Measurements from ENCODE around the gene DFFB. TPM values are rescaled to one million over a fixed set of nuclear protein-coding genes. Genes with fewer than 3 reads are reported as not detected.

Gene DFFB
- total RNA-seq, 4 donors from 2014 or later: 1.6 to 8.2 (median 3.2) TPM

DNA sequence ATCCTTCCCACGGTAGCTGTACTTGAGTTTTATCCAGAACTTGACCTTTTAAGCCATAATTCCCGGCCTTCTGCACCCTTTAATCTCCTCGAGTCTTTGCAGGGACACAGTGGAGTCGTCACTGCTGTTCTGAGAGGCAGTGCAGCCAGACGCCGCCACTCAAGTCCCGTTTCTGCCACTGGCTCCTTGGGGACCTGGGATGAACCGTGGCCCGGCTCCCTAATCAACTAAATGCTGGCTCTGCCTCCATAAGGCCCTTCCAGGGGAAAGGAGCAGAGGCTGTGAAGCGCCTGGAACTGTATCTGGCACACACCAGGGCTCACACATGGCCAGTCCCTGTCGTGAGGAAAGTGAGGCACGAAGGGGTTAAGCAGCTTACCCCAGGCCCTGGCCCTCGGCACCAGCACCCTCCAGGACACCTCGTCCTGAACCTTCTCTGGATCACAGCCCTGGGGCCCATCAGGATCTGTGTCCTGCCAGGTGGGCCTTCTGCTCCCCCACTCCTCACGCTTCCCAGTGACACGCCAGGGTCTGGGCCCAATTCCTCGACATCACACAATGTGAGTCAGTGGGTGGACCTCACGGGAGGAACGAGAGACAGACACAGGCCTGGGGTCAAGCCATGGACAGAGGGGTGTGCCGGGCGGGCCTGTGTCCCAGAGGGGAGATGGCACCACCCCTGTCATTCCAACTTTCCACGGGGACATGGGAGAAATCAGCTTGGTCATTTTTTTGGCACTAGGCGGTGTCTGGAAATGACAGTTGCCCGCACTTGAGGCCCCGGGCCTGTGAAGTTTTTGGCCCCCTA, 66.3 kb downstream of the DFFB start:
- H3K27ac ChIP-seq: no peak overlapping the region
- DNase-seq: no peak
- H3K4me1 ChIP-seq: no peaks in the 10 kb centered on the region
- H3K9me3 ChIP-seq: no peaks in the 10 kb centered on the region
- TF ChIP-seq POLR2A (IDR thresholded peaks at IDR 0.05): no peak
- TF ChIP-seq, protein P1, sequence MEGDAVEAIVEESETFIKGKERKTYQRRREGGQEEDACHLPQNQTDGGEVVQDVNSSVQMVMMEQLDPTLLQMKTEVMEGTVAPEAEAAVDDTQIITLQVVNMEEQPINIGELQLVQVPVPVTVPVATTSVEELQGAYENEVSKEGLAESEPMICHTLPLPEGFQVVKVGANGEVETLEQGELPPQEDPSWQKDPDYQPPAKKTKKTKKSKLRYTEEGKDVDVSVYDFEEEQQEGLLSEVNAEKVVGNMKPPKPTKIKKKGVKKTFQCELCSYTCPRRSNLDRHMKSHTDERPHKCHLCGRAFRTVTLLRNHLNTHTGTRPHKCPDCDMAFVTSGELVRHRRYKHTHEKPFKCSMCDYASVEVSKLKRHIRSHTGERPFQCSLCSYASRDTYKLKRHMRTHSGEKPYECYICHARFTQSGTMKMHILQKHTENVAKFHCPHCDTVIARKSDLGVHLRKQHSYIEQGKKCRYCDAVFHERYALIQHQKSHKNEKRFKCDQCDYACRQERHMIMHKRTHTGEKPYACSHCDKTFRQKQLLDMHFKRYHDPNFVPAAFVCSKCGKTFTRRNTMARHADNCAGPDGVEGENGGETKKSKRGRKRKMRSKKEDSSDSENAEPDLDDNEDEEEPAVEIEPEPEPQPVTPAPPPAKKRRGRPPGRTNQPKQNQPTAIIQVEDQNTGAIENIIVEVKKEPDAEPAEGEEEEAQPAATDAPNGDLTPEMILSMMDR (IDR thresholded peaks at IDR 0.05): no peak
- no peaks in the 10 kb centered on the region for H3K36me3 ChIP-seq
- H3K4me3 ChIP-seq: no peak overlapping the region
- WGBS, 2 donors: 53 to 83% methylated on average over 4 to 12 of the region's 25 CpGs
- intact Hi-C loops (cut with DNase I): no loop called here
- H3K27me3 ChIP-seq: peaks cover 0 to 46% (median 0%) of the 10 kb centered on the region in 4 donors

DNA sequence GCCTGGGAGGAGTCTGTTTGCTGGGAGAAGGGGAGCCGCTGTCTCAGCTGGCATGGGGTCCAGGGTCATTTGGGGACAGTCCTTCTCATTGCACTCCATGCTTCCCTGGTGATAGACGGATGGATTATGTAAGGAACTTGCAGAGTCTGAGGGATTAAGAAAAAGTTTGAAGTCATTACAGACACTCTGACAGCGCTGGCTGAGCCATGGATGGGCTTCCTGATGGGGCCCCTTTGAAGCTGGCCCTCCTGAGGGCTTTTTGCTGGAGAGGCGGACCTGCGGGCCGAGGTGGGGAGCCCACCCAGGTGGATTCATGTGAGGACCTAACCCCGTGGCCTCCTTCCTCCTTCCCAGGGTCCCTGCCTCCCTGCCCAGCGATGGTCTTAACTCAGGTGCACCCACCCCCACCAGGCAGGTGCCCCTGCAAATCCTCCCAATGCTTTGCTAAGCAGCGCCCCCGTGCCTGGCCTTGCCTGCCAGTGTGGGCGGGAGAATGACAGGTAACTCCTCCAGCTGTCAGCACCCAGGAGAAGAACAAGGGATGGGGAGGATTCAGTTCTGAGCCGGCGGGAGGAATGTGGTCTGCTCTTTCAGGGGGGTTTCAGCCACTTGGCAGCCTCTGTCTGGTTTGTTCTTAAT, 67.0 kb downstream of the DFFB start:
- Histone ChIP-seq H3K9me3 (no peaks in the 10 kb centered on the region), H3K27me3 (peaks cover 0 to 39% (median 0%) of the 10 kb centered on the region in 4 donors), H3K36me3 (no peaks in the 10 kb centered on the region), H3K4me1 (no peaks in the 10 kb centered on the region), H3K27ac (no peak overlapping the region), H3K4me3 (no peak overlapping the region)
- intact Hi-C loops (cut with DNase I): no loop called here
- no peak for TF ChIP-seq POLR2A (IDR thresholded peaks at IDR 0.05)
- TF ChIP-seq, protein P1 (IDR thresholded peaks at IDR 0.05): no peak
- 52 to 63% methylated on average over 6 to 8 of the region's 13 CpGs for WGBS, 2 donors
- no peak for DNase-seq

DNA sequence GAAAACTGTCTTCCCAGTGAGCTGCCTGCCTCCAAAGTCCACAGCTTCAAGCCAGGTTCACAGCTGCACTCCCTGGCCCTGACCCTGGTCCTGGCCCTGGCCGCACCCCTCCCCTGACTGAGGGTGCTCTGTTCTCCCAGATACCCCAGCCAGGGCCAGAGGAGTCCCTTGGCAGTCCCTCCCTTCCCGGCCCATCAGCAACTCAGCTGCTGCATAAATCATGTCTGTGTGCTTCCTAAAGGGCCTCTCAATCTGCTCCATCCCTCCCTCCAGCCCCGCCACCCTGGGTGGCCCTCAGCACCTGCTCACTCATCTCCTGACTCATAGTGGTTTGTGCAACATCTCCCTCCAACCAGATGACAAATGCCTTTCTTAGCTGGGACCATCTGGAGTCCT, 67.5 kb downstream of the DFFB start:
- no peaks in the 10 kb centered on the region for H3K4me1 ChIP-seq
- intact Hi-C loops (cut with DNase I): no loop called here
- peaks cover 0 to 34% (median 0%) of the 10 kb centered on the region in 4 donors for H3K27me3 ChIP-seq
- no peak overlapping the region for H3K4me3 ChIP-seq
- H3K36me3 ChIP-seq: no peaks in the 10 kb centered on the region
- no peaks in the 10 kb centered on the region for H3K9me3 ChIP-seq
- WGBS, 2 donors: 24% methylated on average over 2 of the region's 3 CpGs; no CpG with 5 or more reads in 1 of the 2 donors
- no peak overlapping the region for H3K27ac ChIP-seq
- TF ChIP-seq POLR2A (IDR thresholded peaks at IDR 0.05): no peak
- TF ChIP-seq, protein P1 (IDR thresholded peaks at IDR 0.05): no peak
- no peak for DNase-seq

DNA sequence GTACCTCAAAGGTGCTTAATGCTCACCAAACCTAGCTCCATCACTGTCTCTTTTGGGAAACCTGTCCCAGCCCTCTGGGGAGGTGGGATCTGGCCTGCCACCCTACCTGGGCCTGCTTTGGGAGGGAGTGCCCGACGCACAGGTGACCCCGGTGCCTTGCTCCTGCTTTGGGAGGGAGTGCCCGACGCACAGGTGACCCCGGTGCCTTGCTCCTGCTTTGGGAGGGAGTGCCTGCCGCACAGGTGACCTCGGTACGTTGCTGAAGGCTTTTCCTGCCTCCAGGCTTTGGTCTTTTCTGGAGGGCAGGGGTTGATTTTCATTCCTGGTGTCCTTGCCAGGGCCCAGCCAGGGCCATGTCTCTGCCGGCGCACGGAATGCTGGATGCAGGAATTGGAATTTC, 68.0 kb downstream of the DFFB start:
- intact Hi-C loops (cut with DNase I): no loop called here
- 73 to 89% methylated on average over 5 to 7 of the region's 12 CpGs for WGBS, 2 donors
- no peak for DNase-seq

More for the DNA sequence above, 68.0 kb downstream of the DFFB start:
- no peak overlapping the region for H3K27ac ChIP-seq
- H3K4me1 ChIP-seq: no peaks in the 10 kb centered on the region
- TF ChIP-seq, protein P1 (IDR thresholded peaks at IDR 0.05): no peak
- TF ChIP-seq POLR2A (IDR thresholded peaks at IDR 0.05): no peak
- H3K27me3 ChIP-seq: peaks cover 0 to 34% (median 0%) of the 10 kb centered on the region in 4 donors
- no peak overlapping the region for H3K4me3 ChIP-seq
- H3K36me3 ChIP-seq: no peaks in the 10 kb centered on the region
- H3K9me3 ChIP-seq: no peaks in the 10 kb centered on the region

All from esophagus squamous epithelium (tissue), 5 donors.